Cardiac fibroblast (primary cell): ENCODE measurements around the gene EYS.

Source experiments
- DNase-seq, 2 donors: peaks; one replicate each; pipeline versions ENCODE4 v3.0.0 to v3.0.0-alpha.2; 2010; ENCODE audit warnings: low read depth in 2 of 2
- H3K4me3 ChIP-seq, 2 donors: replicated peaks in 1 of 2; 1 replicate in 1 of 2; 2 replicates in 1 of 2; pipeline ENCODE4 v1.5.1; 2011; ENCODE audit warnings: low read depth in 2 of 2, low read length in 2 of 2, mild to moderate bottlenecking in 2 of 2, moderate library complexity in 1 of 2
- TF ChIP-seq, protein P1 (sequence below): IDR thresholded peaks from one replicate; pipeline ENCODE4 v1.5.1; 2011; ENCODE audit warnings: low read depth, mild to moderate bottlenecking, low read length, inconsistent platforms

EYS gene

DNA sequence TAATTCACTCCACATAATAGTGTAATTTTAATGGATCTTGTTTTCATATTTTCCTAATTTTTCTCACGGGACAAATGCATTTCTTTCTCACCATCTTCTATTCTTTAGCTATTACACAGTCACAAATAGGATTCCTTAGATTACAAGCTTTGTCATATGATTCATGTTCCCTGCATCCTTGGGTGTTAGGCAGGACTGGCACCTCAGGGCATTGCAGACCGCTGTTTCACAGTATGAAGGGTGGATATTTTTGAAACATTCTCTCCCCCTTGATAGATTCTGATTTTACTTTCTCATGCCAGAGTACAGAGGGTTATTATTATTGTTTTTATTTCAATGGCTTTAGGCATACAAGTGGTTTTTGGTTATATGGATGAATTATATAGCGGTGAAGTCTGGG lies 1469.0 kb downstream of the EYS start:
- H3K4me3 ChIP-seq = no peak overlapping the region
- DNase-seq = no peak
- TF ChIP-seq, protein P1, sequence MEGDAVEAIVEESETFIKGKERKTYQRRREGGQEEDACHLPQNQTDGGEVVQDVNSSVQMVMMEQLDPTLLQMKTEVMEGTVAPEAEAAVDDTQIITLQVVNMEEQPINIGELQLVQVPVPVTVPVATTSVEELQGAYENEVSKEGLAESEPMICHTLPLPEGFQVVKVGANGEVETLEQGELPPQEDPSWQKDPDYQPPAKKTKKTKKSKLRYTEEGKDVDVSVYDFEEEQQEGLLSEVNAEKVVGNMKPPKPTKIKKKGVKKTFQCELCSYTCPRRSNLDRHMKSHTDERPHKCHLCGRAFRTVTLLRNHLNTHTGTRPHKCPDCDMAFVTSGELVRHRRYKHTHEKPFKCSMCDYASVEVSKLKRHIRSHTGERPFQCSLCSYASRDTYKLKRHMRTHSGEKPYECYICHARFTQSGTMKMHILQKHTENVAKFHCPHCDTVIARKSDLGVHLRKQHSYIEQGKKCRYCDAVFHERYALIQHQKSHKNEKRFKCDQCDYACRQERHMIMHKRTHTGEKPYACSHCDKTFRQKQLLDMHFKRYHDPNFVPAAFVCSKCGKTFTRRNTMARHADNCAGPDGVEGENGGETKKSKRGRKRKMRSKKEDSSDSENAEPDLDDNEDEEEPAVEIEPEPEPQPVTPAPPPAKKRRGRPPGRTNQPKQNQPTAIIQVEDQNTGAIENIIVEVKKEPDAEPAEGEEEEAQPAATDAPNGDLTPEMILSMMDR = no peak

DNA sequence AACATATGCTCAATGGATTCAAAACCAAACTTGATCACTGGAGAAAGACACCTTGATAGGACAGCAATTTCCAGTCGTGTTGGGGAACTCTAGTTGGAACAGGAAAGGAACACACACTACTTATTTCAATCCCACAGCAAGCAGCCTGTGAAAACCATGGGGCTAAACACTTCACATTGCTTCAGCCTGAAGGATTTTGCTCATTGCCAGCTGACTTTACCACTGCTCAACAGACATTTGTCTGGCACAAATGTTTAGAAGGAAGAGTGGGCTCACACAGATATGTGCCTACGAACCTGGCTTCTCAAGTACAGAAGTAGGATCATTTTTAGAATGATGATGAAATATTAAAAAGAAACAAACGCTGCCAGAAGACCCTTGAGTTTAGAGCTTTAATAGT lies 1473.3 kb downstream of the EYS start:
- TF ChIP-seq, protein P1 = no peak
- no peak for DNase-seq
- no peak overlapping the region for H3K4me3 ChIP-seq

DNA sequence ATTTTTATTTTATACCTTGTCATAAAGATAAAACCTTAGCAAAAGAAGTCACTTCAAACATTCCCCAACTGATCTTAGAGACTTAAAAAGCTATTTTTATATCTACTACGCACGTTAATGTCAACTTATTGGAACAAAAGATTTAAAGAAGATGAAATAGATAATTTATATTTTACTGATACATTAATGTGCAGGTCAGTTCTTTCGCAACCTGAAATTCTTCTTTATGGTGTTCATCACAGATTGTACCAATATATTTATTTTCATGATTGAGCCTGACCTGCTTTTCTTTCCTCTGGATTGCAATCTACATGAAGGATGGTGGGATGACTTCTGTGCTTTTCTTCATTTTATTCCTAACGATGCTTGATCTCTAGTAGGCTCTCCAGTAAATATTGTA lies 1475.1 kb downstream of the EYS start:
- TF ChIP-seq, protein P1 = no peak
- no peak overlapping the region for H3K4me3 ChIP-seq
- no peak for DNase-seq

DNA sequence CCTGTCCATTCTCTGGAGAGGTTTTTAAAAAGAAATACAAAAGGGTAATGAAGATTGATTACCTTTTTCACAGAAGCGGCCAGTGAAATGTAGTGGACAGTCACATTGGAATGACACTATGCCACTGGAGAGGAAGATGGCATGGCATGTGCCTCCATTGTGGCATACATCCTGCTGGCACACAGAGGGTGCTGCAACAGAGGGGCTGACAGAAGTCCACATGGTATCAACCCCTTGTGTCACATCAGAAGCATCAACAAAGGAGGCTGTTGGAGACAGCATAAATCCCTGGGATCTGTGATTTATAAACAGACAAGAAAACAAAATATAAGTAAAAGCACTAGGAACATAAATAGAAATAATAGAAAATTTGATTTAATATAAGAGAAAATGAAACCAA lies 1476.5 kb downstream of the EYS start:
- no peak for DNase-seq
- TF ChIP-seq, protein P1 = no peak
- H3K4me3 ChIP-seq = no peak overlapping the region

DNA sequence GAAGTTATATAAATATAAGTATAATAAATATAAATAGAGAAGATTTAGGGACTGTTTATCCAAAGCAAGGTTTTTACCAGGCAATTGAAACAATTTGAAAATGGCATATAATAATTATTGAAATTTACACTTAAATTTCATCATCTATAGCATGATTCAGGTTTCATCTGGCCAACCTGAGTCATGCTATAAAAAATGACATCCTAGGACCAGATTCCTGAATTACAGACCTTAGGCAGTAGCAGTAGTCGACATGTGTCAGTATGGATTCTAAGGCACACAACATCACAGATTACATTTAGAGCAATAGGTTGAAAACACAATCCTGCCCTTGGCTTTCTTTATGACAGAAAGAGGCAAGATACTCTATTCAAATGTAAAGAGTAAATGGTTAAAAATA lies 1479.2 kb downstream of the EYS start:
- TF ChIP-seq, protein P1 = no peak
- DNase-seq = no peak
- H3K4me3 ChIP-seq = no peak overlapping the region

DNA sequence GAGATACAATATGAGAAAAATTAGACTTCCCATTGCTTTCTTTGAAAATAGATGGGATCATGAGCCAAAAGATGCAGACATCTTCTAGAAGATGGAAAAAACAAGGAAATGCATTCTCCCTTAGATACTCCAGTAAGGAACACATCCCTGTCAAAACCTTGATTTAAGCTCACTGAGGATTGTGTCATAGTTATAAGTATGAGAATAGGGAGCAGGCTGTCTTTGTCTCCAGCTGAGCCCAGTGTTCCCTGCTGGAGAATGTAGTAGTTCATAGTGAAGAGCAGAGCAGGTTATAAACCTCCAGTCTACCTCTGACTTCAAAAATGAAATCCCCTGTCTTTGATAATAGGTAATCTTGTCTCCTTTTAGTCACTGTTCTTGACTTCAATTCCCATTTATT lies 1481.5 kb downstream of the EYS start:
- H3K4me3 ChIP-seq = no peak overlapping the region
- no peak for DNase-seq
- TF ChIP-seq, protein P1 = no peak

DNA sequence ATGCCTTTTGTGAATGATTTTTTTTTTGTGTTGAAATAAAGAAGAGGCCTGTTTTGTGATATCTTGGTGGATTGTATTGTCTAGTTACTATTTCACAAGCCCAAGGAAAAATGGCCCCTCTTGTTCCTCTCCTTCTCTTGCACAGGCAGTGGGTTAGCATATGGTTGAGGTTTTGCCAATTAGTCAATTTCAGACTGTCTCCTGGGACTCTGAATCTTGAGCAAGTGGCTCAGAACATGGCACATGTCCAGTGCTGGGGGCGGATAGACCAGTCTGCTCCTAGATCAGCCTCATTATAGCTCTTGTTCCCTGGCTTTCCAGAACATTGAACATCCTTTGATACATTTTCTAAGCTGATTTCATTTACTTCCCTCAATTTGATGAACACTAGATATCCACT lies 1482.2 kb downstream of the EYS start:
- H3K4me3 ChIP-seq = no peak overlapping the region
- TF ChIP-seq, protein P1 = no peak
- DNase-seq = peak; percentile 74 to 90
